ENCODE results near the gene CMC4.

GRCh38 chrX:155035688-155036087 is 35.2 kb downstream of the CMC4 start:
- no peak for TF ChIP-seq CTCF (conservative IDR thresholded peaks at IDR 0.05 in 1 of 2, IDR thresholded peaks at IDR 0.05 in 1 of 2; ENCODE audit: low read depth in 1 of 2, low read length in 2 of 2)
- TF ChIP-seq EZH2 (IDR thresholded peaks at IDR 0.05; ENCODE audit: low read length, missing control alignments), result no peak
